ENCODE results near the gene PBX3. TPM values are rescaled to one million over a fixed set of nuclear protein-coding genes. Genes with fewer than 3 reads are reported as not detected.
A peak's percentile ranks its signal among the peaks of the same experiment; 100 is the strongest.

Gene PBX3
- total RNA-seq, 2 experiments from 2014 or later, result 25.3 to 30.8 TPM

GRCh38 chr9:125701351-125701750 is 45.8 kb upstream of the PBX3 start:
- intact Hi-C loops (cut with DNase I, micrococcal nuclease), result no loop called here

GRCh38 chr9:125703662-125704061 is 43.5 kb upstream of the PBX3 start:
- ATAC-seq (ENCODE audit: poor library complexity) (no peak), DNase-seq (no peak)
- H3K4me3 Mint-ChIP-seq, result peak overlapping the region; percentile 42
- H3K4me1 Mint-ChIP-seq (ENCODE audit: low read depth), result peaks cover 66% of the 10 kb centered on the region
- no peak overlapping the region for H3K27ac Mint-ChIP-seq
- intact Hi-C loops (cut with DNase I, micrococcal nuclease), result no loop called here
- H3K27me3 Mint-ChIP-seq, result no peaks in the 10 kb centered on the region
- no peaks in the 10 kb centered on the region for H3K27me3 ChIP-seq (ENCODE audit: control insufficient read depth in 1 of 2, insufficient read depth in 2 of 2, low read length in 2 of 2)
- H3K4me1 ChIP-seq (ENCODE audit: insufficient read depth, low read length), result peaks cover 31% of the 10 kb centered on the region
- H3K4me3 ChIP-seq (ENCODE audit: low read length), result no peak overlapping the region
- ChIA-PET CTCF (interaction anchor here (0.7 kb wide), 1 partner anchor 1132 kb away, joined by 4 read pairs; no protein-coding TSS in a partner anchor), POLR2A (interaction anchor here (1.1 kb wide), 1 partner anchor 57 kb away, joined by 3 read pairs; no protein-coding TSS in a partner anchor)
- H3K36me3 Mint-ChIP-seq (ENCODE audit: low read depth), result peaks cover 6% of the 10 kb centered on the region
- no peaks in the 10 kb centered on the region for H3K9me3 ChIP-seq (ENCODE audit: control insufficient read depth in 1 of 2, insufficient read depth in 1 of 2, low read length in 2 of 2)
- no peaks in the 10 kb centered on the region for H3K36me3 ChIP-seq (ENCODE audit: insufficient read depth, low read length)
- H3K9me3 Mint-ChIP-seq, result no peaks in the 10 kb centered on the region
- no peak overlapping the region for H3K27ac ChIP-seq (ENCODE audit: low read depth in 1 of 2, low read length in 2 of 2)
- no peak for TF ChIP-seq CTCF (IDR thresholded peaks at IDR 0.05)

More at GRCh38 chr9:125701351-125701750, 45.8 kb upstream of the PBX3 start:
- Histone ChIP-seq H3K27me3 (ENCODE audit: control insufficient read depth in 1 of 2, insufficient read depth in 2 of 2, low read length in 2 of 2) (no peaks in the 10 kb centered on the region), H3K9me3 (ENCODE audit: control insufficient read depth in 1 of 2, insufficient read depth in 1 of 2, low read length in 2 of 2) (no peaks in the 10 kb centered on the region), H3K27ac (ENCODE audit: low read depth in 1 of 2, low read length in 2 of 2) (no peak overlapping the region), H3K4me1 (ENCODE audit: insufficient read depth, low read length) (peaks cover 16% of the 10 kb centered on the region), H3K36me3 (ENCODE audit: insufficient read depth, low read length) (no peaks in the 10 kb centered on the region), H3K4me3 (ENCODE audit: low read length) (no peak overlapping the region)
- peaks cover 15% of the 10 kb centered on the region for H3K36me3 Mint-ChIP-seq (ENCODE audit: low read depth)
- ATAC-seq (ENCODE audit: poor library complexity) (no peak), DNase-seq (no peak)
- TF ChIP-seq CTCF (IDR thresholded peaks at IDR 0.05), result no peak
- H3K4me1 Mint-ChIP-seq (ENCODE audit: low read depth), result peaks cover 68% of the 10 kb centered on the region
- no peak overlapping the region for H3K4me3 Mint-ChIP-seq
- no peak overlapping the region for H3K27ac Mint-ChIP-seq
- POLR2A ChIA-PET, result no interaction called here
- no peaks in the 10 kb centered on the region for H3K27me3 Mint-ChIP-seq
- no peaks in the 10 kb centered on the region for H3K9me3 Mint-ChIP-seq
- CTCF ChIA-PET, result no interaction called here

- Histone ChIP-seq H3K4me3 (ENCODE audit: low read length) (peak overlapping the region; percentile 59), H3K9me3 (ENCODE audit: control insufficient read depth in 1 of 2, insufficient read depth in 1 of 2, low read length in 2 of 2) (no peaks in the 10 kb centered on the region), H3K4me1 (ENCODE audit: insufficient read depth, low read length) (peaks cover 28% of the 10 kb centered on the region), H3K27me3 (ENCODE audit: control insufficient read depth in 1 of 2, insufficient read depth in 2 of 2, low read length in 2 of 2) (no peaks in the 10 kb centered on the region), H3K36me3 (ENCODE audit: insufficient read depth, low read length) (no peaks in the 10 kb centered on the region), H3K27ac (ENCODE audit: low read depth in 1 of 2, low read length in 2 of 2) (no peak overlapping the region)
- peak overlapping the region; percentile 86 for H3K4me3 Mint-ChIP-seq
- DNase-seq (no peak), ATAC-seq (ENCODE audit: poor library complexity) (no peak)
- H3K27ac Mint-ChIP-seq, result peak overlapping the region; percentile 56
- ChIA-PET POLR2A (interaction anchor here (1.8 kb wide), 2 partner anchors 118 to 124 kb away, joined by 7 to 15 read pairs; no protein-coding TSS in a partner anchor), CTCF (no interaction called here)
- H3K27me3 Mint-ChIP-seq, result peaks cover 7% of the 10 kb centered on the region
- peaks cover 57% of the 10 kb centered on the region for H3K4me1 Mint-ChIP-seq (ENCODE audit: low read depth)
- peaks cover 6% of the 10 kb centered on the region for H3K36me3 Mint-ChIP-seq (ENCODE audit: low read depth)
- H3K9me3 Mint-ChIP-seq, result no peaks in the 10 kb centered on the region
- intact Hi-C loops (cut with DNase I, micrococcal nuclease), result loop anchor here (2.0 to 5.0 kb wide), 2 partner anchors 41 to 839 kb away; partner anchors contain the start of gene PBX3 (in 1 of the 2)
- TF ChIP-seq CTCF (IDR thresholded peaks at IDR 0.05), result no peak
Observed at GRCh38 chr9:125705893-125706292, 41.3 kb upstream of the PBX3 start.

Data from CD4-positive, alpha-beta T cell (primary cell).